ENCODE measurements around the gene C1orf105.

The C1orf105 gene

GRCh38 chr1:172397633-172398032 lies 22.9 kb upstream of the C1orf105 start:
- no peak for DNase-seq

GRCh38 chr1:172398193-172398592 lies 22.3 kb upstream of the C1orf105 start:
- DNase-seq = no peak

- DNase-seq = no peak
Measured at GRCh38 chr1:172398970-172399755, 21.3 kb upstream of the C1orf105 start.

GRCh38 chr1:172399756-172400721 lies 20.4 kb upstream of the C1orf105 start:
- DNase-seq = no peak

GRCh38 chr1:172400722-172401105 lies 19.8 kb upstream of the C1orf105 start:
- DNase-seq = no peak

GRCh38 chr1:172401477-172401876 lies 19.0 kb upstream of the C1orf105 start:
- DNase-seq = no peak

GRCh38 chr1:172401892-172402291 lies 18.6 kb upstream of the C1orf105 start:
- DNase-seq = no peak

GRCh38 chr1:172402878-172403569 lies 17.5 kb upstream of the C1orf105 start:
- no peak for DNase-seq

- DNase-seq = no peak
Measured at GRCh38 chr1:172404121-172404520, 16.4 kb upstream of the C1orf105 start.

- DNase-seq = no peak
Measured at GRCh38 chr1:172405912-172406311, 14.6 kb upstream of the C1orf105 start.

GRCh38 chr1:172406968-172407367 lies 13.5 kb upstream of the C1orf105 start:
- no peak for DNase-seq

- DNase-seq = no peak
Measured at GRCh38 chr1:172408958-172409357, 11.5 kb upstream of the C1orf105 start.

- no peak for DNase-seq
Measured at GRCh38 chr1:172410027-172410426, 10.5 kb upstream of the C1orf105 start.

- no peak for DNase-seq
Measured at GRCh38 chr1:172411791-172412338, 8.6 kb upstream of the C1orf105 start.

- no peak for DNase-seq
Measured at GRCh38 chr1:172414331-172414730, 6.2 kb upstream of the C1orf105 start.

- no peak for DNase-seq
Measured at GRCh38 chr1:172416496-172417035, 3.9 kb upstream of the C1orf105 start.

- no peak for DNase-seq
Measured at GRCh38 chr1:172417557-172417956, 2.9 kb upstream of the C1orf105 start.

- DNase-seq = no peak
Measured at GRCh38 chr1:172421974-172422604, 1.6 kb downstream of the C1orf105 start.

- no peak for DNase-seq
Measured at GRCh38 chr1:172423336-172423735, 2.9 kb downstream of the C1orf105 start.

GRCh38 chr1:172425339-172425738 lies 4.9 kb downstream of the C1orf105 start:
- no peak for DNase-seq

- no peak for DNase-seq
Measured at GRCh38 chr1:172427191-172427590, 6.7 kb downstream of the C1orf105 start.
